Naive thymus-derived CD4-positive, alpha-beta T cell (primary cell): ENCODE data around the gene CMIP. TPM values are rescaled to one million over a fixed set of nuclear protein-coding genes. Genes with fewer than 3 reads are reported as not detected.

Experiments
- ATAC-seq: fragments of 150-1000 bp; cut with Tn5 transposase; 2 replicates; pipeline ENCODE4 v1.10.0; 2021; ENCODE audit warnings: mild to moderate bottlenecking, moderate library complexity
- CTCF ChIA-PET: fragments of 350-600 bp; sonication (Branson Sonifier 250); formaldehyde crosslinking; loops from one replicate; lab custom pipeline; 2021; ENCODE audit warnings: antibody characterized with exemption; lab: Charles Lee
- POLR2A ChIA-PET: fragments of 350-600 bp; sonication (Branson Sonifier 250); formaldehyde crosslinking; loops from one replicate; lab custom pipeline; 2021; ENCODE audit warnings: antibody characterized with exemption, inconsistent platforms; lab: Charles Lee
- DNase-seq, 9 donors: peaks; one replicate each; pipeline versions ENCODE4 v3.0.0 to v3.0.0-alpha.2; 2020 to 2022; ENCODE audit warnings: mixed read lengths in 1 of 9
- H3K27ac ChIP-seq: one replicate; pipeline ENCODE4 v1.7.0; 2013; ENCODE audit warnings: mild to moderate bottlenecking, low read depth, low read length, moderate library complexity
- H3K27me3 ChIP-seq, 2 donors: one replicate each; pipeline ENCODE4 v1.7.0; 2013; ENCODE audit warnings: low read length in 2 of 2, mild to moderate bottlenecking in 2 of 2, moderate library complexity in 2 of 2; ENCODE audit not compliant: control insufficient read depth in 2 of 2, insufficient read depth in 2 of 2
- H3K36me3 ChIP-seq, 3 experiments: 1 replicate in 2 of 3; 2 replicates in 1 of 3; pipeline ENCODE4 v1.7.0; 2013; ENCODE audit warnings: low read length in 3 of 3, mild to moderate bottlenecking in 3 of 3, moderate library complexity in 1 of 3; ENCODE audit not compliant: insufficient read depth in 3 of 3, control insufficient read depth in 2 of 3
- H3K4me1 ChIP-seq, 2 donors: one replicate each; pipeline ENCODE4 v1.7.0; 2013; ENCODE audit warnings: low read length in 2 of 2, mild to moderate bottlenecking in 2 of 2, moderate library complexity in 1 of 2; ENCODE audit not compliant: control insufficient read depth in 2 of 2, insufficient read depth in 2 of 2
- H3K4me3 ChIP-seq: 2 replicates; pipeline ENCODE4 v1.7.0; 2013; ENCODE audit warnings: mild to moderate bottlenecking, low read length
- H3K9me3 ChIP-seq, 3 experiments: 1 replicate in 2 of 3; 2 replicates in 1 of 3; pipeline ENCODE4 v1.7.0; 2013; ENCODE audit warnings: low read length in 3 of 3; ENCODE audit not compliant: control insufficient read depth in 2 of 3
- H3K27ac Mint-ChIP-seq, 9 donors: one replicate each; pipeline ENCODE4 v1.8.0; 2020 to 2022; ENCODE audit warnings: mixed read lengths in 9 of 9, mild to moderate bottlenecking in 8 of 9, moderate library complexity in 5 of 9, inconsistent platforms in 2 of 9
- H3K27me3 Mint-ChIP-seq, 5 donors: one replicate each; pipeline ENCODE4 v1.8.0; 2021 to 2022; ENCODE audit warnings: mixed read lengths in 5 of 5, mild to moderate bottlenecking in 1 of 5
- H3K36me3 Mint-ChIP-seq, 5 donors: one replicate each; pipeline ENCODE4 v1.8.0; 2020 to 2022; ENCODE audit warnings: mixed read lengths in 5 of 5, mild to moderate bottlenecking in 3 of 5, inconsistent platforms in 1 of 5
- H3K4me1 Mint-ChIP-seq, 7 donors: one replicate each; pipeline ENCODE4 v1.8.0; 2020 to 2022; ENCODE audit warnings: mixed read lengths in 7 of 7, mild to moderate bottlenecking in 3 of 7, inconsistent platforms in 1 of 7
- H3K4me3 Mint-ChIP-seq, 10 donors: one replicate each; pipeline ENCODE4 v1.8.0; 2020 to 2022; ENCODE audit warnings: mild to moderate bottlenecking in 10 of 10, mixed read lengths in 10 of 10, moderate library complexity in 6 of 10, inconsistent platforms in 2 of 10
- H3K9me3 Mint-ChIP-seq, 11 donors: one replicate each; pipeline ENCODE4 v1.8.0; 2020 to 2022; ENCODE audit warnings: mixed read lengths in 11 of 11, mild to moderate bottlenecking in 4 of 11, inconsistent platforms in 1 of 11, moderate library complexity in 1 of 11
- intact Hi-C, 2 donors: fragments of 100-400 bp; cut with micrococcal nuclease; formaldehyde crosslinking; loops; one replicate each; pipeline ENCODE4 v1.15.1; 2023
- polyA plus RNA-seq, 2 donors: library from polyadenylated mRNA; unstranded; fragments of 300-500 nt; fragmentation: Illumina TruSeq; gene quantifications; one replicate each; pipeline ENCODE4 v1.2.3, GENCODE V29; 2021
- total RNA-seq, 6 experiments: library from RNA in 5 of 6; stranded (reverse) in 5 of 6; gene quantifications; 1 replicate in 5 of 6; 2 replicates in 1 of 6; pipeline ENCODE4 v1.2.3 and lab custom pipeline; 2021 to 2026

Gene CMIP
- total and polyA plus RNA-seq, 7 experiments from 2014 or later, result 0.66 to 75.4 (median 34.3) TPM

GRCh38 chr16:81493755-81494433, 49.3 kb downstream of the CMIP start:
- CTCF ChIA-PET, result no interaction called here
- Histone ChIP-seq H3K36me3 (no peaks in the 10 kb centered on the region), H3K4me1 (peaks cover 0 to 3% of the 10 kb centered on the region in 2 donors), H3K9me3 (no peaks in the 10 kb centered on the region), H3K27ac (no peak overlapping the region), H3K4me3 (no peak overlapping the region), H3K27me3 (no peaks in the 10 kb centered on the region)
- POLR2A ChIA-PET, result no interaction called here
- Mint-ChIP-seq H3K4me1 (peaks cover 22 to 69% (median 56%) of the 10 kb centered on the region in 7 donors), H3K27me3 (no peaks in the 10 kb centered on the region), H3K27ac (peak overlapping the region in 4 of 9 donors; percentile 2 to 68 (median 55)), H3K9me3 (no peaks in the 10 kb centered on the region), H3K4me3 (no peak overlapping the region), H3K36me3 (peaks cover 0 to 10% (median 0%) of the 10 kb centered on the region in 5 donors)
- ATAC-seq (peak; percentile 48), DNase-seq (no peak)
- intact Hi-C loops, result no loop called here

GRCh38 chr16:81494434-81494806, 49.8 kb downstream of the CMIP start:
- Histone ChIP-seq H3K4me1 (peaks cover 0 to 3% of the 10 kb centered on the region in 2 donors), H3K9me3 (no peaks in the 10 kb centered on the region), H3K27ac (no peak overlapping the region), H3K36me3 (no peaks in the 10 kb centered on the region), H3K27me3 (no peaks in the 10 kb centered on the region), H3K4me3 (no peak overlapping the region)
- DNase-seq (no peak), ATAC-seq (no peak)
- no peaks in the 10 kb centered on the region for H3K27me3 Mint-ChIP-seq
- no peak overlapping the region for H3K4me3 Mint-ChIP-seq
- peaks cover 0 to 10% (median 0%) of the 10 kb centered on the region in 5 donors for H3K36me3 Mint-ChIP-seq
- no peaks in the 10 kb centered on the region for H3K9me3 Mint-ChIP-seq
- ChIA-PET POLR2A (no interaction called here), CTCF (no interaction called here)
- H3K4me1 Mint-ChIP-seq, result peaks cover 25 to 70% (median 58%) of the 10 kb centered on the region in 7 donors
- intact Hi-C loops, result no loop called here
- no peak overlapping the region for H3K27ac Mint-ChIP-seq

- no peak for ATAC-seq
These were observed 50.3 kb downstream of the CMIP start for GRCh38 chr16:81494888-81495287.

GRCh38 chr16:81495321-81496234, 51.0 kb downstream of the CMIP start:
- ChIA-PET POLR2A (no interaction called here), CTCF (no interaction called here)
- ATAC-seq, result peak; percentile 60
- Mint-ChIP-seq H3K27ac (peak overlapping the region in 7 of 9 donors; percentile 22 to 67 (median 45)), H3K4me3 (peak overlapping the region in 1 of 10 donors; percentile 20), H3K27me3 (no peaks in the 10 kb centered on the region), H3K4me1 (peaks cover 32 to 70% (median 63%) of the 10 kb centered on the region in 7 donors), H3K36me3 (peaks cover 0 to 8% (median 0%) of the 10 kb centered on the region in 5 donors), H3K9me3 (no peaks in the 10 kb centered on the region)
- Histone ChIP-seq H3K27me3 (no peaks in the 10 kb centered on the region), H3K4me3 (no peak overlapping the region), H3K9me3 (no peaks in the 10 kb centered on the region), H3K4me1 (peaks cover 0 to 4% of the 10 kb centered on the region in 2 donors), H3K27ac (no peak overlapping the region), H3K36me3 (no peaks in the 10 kb centered on the region)
- DNase-seq, result no peak
- intact Hi-C loops, result no loop called here

More at GRCh38 chr16:81494888-81495287, 50.3 kb downstream of the CMIP start:
- Mint-ChIP-seq H3K4me3 (no peak overlapping the region), H3K27me3 (no peaks in the 10 kb centered on the region), H3K9me3 (no peaks in the 10 kb centered on the region), H3K4me1 (peaks cover 28 to 70% (median 60%) of the 10 kb centered on the region in 7 donors), H3K36me3 (peaks cover 0 to 10% (median 0%) of the 10 kb centered on the region in 5 donors), H3K27ac (peak overlapping the region in 5 of 9 donors; percentile 10 to 67 (median 38))
- Histone ChIP-seq H3K27me3 (no peaks in the 10 kb centered on the region), H3K4me3 (no peak overlapping the region), H3K9me3 (no peaks in the 10 kb centered on the region), H3K27ac (no peak overlapping the region), H3K36me3 (no peaks in the 10 kb centered on the region), H3K4me1 (peaks cover 0 to 3% of the 10 kb centered on the region in 2 donors)
- ChIA-PET POLR2A (no interaction called here), CTCF (no interaction called here)
- no peak for DNase-seq
- intact Hi-C loops, result no loop called here

GRCh38 chr16:81496321-81496720, 51.7 kb downstream of the CMIP start:
- H3K4me3 ChIP-seq, result no peak overlapping the region
- ChIA-PET CTCF (no interaction called here), POLR2A (no interaction called here)
- H3K27ac ChIP-seq, result no peak overlapping the region
- Mint-ChIP-seq H3K27ac (peak overlapping the region in 3 of 9 donors; percentile 9 to 45 (median 22)), H3K9me3 (no peaks in the 10 kb centered on the region), H3K4me1 (peaks cover 36 to 74% (median 67%) of the 10 kb centered on the region in 7 donors), H3K4me3 (peak overlapping the region in 1 of 10 donors; percentile 20), H3K27me3 (no peaks in the 10 kb centered on the region), H3K36me3 (peaks cover 0 to 7% (median 0%) of the 10 kb centered on the region in 5 donors)
- intact Hi-C loops, result no loop called here
- H3K36me3 ChIP-seq, result no peaks in the 10 kb centered on the region
- no peaks in the 10 kb centered on the region for H3K27me3 ChIP-seq
- H3K4me1 ChIP-seq, result peaks cover 0 to 9% of the 10 kb centered on the region in 2 donors
- H3K9me3 ChIP-seq, result no peaks in the 10 kb centered on the region
- ATAC-seq (no peak), DNase-seq (no peak)

GRCh38 chr16:81496742-81497141, 52.1 kb downstream of the CMIP start:
- peaks cover 0 to 9% of the 10 kb centered on the region in 2 donors for H3K4me1 ChIP-seq
- no peaks in the 10 kb centered on the region for H3K36me3 ChIP-seq
- H3K27ac ChIP-seq, result no peak overlapping the region
- H3K4me3 Mint-ChIP-seq, result peak overlapping the region in 1 of 10 donors; percentile 37
- ChIA-PET POLR2A (no interaction called here), CTCF (interaction anchor here (1.1 kb wide), 1 partner anchor 93 kb away, joined by 3 read pairs; no protein-coding TSS in a partner anchor)
- H3K9me3 Mint-ChIP-seq, result no peaks in the 10 kb centered on the region
- ATAC-seq (no peak), DNase-seq (no peak)
- H3K4me3 ChIP-seq, result no peak overlapping the region
- H3K36me3 Mint-ChIP-seq, result peaks cover 0 to 3% (median 0%) of the 10 kb centered on the region in 5 donors
- peak overlapping the region in 1 of 9 donors; percentile 45 for H3K27ac Mint-ChIP-seq
- H3K27me3 ChIP-seq, result no peaks in the 10 kb centered on the region
- peaks cover 36 to 71% (median 63%) of the 10 kb centered on the region in 7 donors for H3K4me1 Mint-ChIP-seq
- no peaks in the 10 kb centered on the region for H3K9me3 ChIP-seq
- H3K27me3 Mint-ChIP-seq, result no peaks in the 10 kb centered on the region
- intact Hi-C loops, result no loop called here
